Stimulated activated CD4-positive, alpha-beta T cell treated with anti-CD3 and anti-CD28 coated beads, TNF-alpha, amount 100 ng/mL, for 48 hours (primary cell): ENCODE measurements around the gene ARHGAP44.

Experiments used
- DNase-seq, 3 donors: peaks; one replicate each; pipeline ENCODE4 v3.0.0-alpha.2; 2020; ENCODE audit warnings: low read depth in 3 of 3

The ARHGAP44 gene

DNA sequence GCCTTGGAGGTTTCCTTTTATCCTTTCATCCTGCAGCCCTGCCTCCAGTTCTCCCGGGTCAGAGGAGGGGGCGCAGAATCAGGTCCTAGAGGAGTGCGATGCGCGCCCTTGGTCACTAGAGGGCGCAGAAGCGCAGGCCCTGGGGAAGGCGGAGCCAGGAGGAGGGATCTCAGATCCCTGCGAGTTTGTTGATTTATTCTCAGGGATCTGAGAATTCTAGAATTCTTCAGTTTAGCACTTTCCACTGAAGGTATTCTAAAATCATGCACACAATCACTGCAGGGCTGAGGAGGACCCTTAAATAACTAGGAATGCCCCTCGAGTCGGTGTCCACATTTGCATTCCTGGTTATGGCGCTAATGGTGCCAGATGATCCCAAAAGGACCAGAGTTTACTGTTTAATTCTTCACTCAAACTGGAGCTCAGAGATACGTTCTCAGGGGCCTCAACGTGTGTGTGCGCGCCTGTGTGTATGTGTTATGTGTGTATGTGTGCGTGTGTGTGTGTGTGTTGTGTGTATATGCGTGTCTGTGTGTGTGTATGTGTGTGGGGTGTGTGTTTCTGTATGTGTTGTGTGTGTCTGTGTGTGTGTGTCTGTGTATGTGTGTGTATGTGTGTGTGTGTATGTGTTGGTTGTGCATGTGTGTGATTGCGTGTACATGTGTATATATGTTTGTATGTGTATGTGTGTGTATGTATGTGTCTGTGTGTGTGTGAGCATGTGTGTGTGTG is 235.4 kb downstream of the ARHGAP44 start:
- DNase-seq = peak; percentile 26 to 43 (median 34)

DNA sequence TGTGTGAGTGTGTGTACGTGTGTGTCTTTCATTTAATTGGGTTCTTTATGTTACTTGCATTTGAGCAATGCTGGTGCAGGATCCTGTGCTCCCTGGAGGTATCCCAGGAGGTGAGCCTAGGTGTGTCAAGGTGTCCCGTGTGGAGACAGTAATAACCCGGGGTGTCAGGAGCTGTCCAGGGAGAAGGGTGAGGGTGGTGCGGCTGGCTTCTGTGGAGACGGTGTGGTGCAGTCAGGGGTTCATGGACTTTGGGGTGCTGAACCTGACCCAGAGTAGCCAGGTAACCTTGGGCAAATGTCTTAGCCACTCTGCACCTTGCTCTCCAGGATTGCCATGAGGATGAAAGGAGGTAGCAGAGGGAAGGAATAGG is 235.9 kb downstream of the ARHGAP44 start:
- no peak for DNase-seq

- DNase-seq = no peak
Measured at GRCh38 chr17:13025687-13026086, 236.4 kb downstream of the ARHGAP44 start.

- no peak for DNase-seq
Measured at GRCh38 chr17:13027246-13027645, 237.9 kb downstream of the ARHGAP44 start.

GRCh38 chr17:13029340-13029739 is 240.0 kb downstream of the ARHGAP44 start:
- DNase-seq = no peak

DNA sequence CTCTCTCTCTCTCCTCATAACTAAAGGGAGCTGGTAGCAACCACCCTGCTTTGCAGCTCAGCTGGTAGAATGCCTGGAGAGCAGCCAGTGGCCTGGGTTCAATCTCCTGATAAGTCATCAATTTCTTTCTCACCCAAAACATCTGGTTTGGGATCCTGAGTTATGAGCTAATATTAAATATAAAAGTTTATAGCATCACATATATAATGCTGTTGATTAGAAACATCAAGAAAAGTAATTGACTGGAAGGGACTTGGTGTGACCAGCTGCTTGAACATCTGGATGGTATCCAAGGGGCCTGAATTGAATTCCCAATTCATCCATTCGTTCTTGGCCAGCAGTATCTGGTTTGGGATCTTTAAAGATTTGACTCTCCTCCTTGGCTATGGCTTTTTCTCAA is 240.8 kb downstream of the ARHGAP44 start:
- no peak for DNase-seq

DNA sequence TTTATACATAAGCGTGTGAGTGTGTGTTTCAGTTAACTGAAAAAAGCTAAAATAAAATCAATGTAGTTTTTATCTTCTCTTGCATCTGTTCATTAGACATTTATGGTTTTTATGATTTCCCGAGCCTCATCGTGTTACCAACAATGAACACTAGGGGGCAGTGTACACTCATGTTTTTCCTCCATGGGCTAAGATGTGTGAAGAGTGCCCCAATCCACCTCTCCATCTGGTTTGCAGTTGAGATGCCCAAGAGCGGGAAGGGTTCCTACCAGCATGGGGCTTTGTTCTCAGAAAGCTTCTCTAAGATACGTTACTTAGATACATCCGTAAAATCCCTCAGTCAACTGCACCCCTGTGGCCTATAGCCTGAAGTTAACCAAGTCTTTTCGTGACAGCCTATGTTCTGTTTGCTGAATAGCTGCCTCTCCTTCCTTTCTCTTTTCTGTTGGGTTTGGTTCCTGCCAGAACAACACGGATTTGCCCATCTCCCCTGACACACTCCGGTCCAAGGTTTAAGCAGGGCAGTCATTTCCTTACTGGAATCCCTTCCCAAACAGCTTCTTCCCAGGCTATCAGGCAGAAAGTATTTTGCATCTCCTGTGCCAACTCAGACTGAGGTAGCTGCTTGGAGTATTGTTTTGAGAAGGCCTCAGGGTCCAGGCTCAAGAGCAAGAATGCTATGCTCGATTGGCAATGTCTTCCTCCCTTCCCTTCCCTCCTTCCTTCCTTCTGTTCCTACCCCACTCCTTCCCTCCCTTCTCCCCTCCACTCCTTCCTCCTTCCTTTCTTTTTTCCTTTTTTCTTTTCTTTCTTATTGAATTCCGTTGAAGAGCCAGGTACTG is 241.4 kb downstream of the ARHGAP44 start:
- peak in 1 of 3 donors; percentile 37 for DNase-seq

DNA sequence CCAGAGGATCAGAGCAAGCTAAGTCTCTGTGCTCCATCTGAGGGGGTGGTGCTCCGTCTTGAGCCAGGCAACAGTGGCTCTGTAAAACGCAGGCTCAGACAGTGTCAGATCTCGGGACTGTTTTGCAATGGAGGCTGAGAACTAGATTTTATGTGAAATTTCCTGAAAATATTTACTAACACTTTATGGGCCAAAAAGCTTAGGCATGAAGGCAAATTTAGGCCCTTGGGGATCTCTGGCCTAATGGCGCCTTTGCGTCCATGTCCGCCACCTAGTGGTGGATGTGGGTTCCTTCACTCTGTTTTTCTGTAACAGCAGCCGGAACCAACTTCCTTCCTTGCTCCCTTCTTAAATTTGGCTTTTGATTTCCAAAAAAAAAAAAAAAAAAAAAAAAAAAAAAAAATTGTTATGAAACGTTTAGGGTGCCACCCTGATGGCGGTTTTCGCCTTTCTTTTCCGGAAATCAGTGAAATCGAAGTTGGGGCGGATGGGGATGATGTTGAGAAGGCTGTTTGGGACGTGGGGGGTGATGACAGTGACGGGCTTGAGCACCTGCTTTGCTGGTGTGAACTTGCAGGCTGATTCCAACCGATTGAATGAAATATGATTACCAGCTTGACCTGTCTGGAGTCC is 242.5 kb downstream of the ARHGAP44 start:
- peak in 2 of 3 donors; percentile 21 to 34 for DNase-seq

DNA sequence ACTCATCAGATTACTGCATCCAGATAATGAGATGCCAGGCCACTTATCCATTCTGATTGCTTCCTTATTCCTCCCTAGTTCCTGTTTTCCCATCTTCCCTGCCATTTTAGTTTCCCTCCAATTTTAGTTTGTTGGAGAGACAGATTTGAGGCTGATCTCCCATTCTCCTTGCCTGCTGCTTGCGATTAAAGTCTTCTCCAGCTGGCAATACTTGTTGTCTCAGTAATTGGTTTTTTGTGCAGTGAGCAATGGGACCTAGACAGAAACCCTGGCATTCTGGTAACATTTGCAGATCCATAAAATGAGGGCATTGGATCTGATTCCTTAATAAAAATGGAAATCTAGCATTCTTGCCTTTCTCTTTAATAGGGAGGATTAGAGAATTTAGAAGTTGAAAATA is 246.1 kb downstream of the ARHGAP44 start:
- no peak for DNase-seq

DNA sequence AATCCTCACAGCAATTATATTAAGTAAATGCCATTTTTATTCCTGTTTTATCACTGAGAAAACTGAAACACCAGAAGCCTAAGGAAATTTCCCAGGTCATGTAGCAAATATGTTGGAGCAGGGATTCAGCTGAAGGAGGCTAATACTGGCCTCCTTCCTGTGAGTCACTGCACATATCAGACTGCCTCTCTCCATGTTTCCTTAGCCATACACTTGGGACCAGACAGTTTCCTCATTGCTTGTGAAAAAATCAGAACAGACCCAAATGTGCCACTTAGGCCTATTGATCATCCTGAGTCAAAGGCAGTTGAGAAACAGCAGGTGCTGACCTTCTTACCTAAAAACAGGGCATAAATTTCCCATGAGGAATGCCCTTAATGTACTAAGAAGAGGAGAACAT is 247.5 kb downstream of the ARHGAP44 start:
- no peak for DNase-seq

- no peak for DNase-seq
Measured at GRCh38 chr17:13038931-13039665, 249.8 kb downstream of the ARHGAP44 start.
